Ishikawa (cell line): ENCODE measurements around the gene SIX4.

ENCODE experiments used
- EP300 ChIP-seq: IDR thresholded peaks from 2 replicates; pipeline ENCODE4 v1.6.1; 2012; ENCODE audit warnings: borderline replicate concordance
- MAX ChIP-seq: IDR thresholded peaks from 2 replicates; pipeline ENCODE4 v1.6.1; 2012
- RAD21 ChIP-seq: IDR thresholded peaks from 2 replicates; pipeline ENCODE4 v1.6.1; 2012; ENCODE audit warnings: low read depth
- USF1 ChIP-seq: IDR thresholded peaks from 2 replicates; pipeline ENCODE4 v1.6.1; 2012

GRCh38 chr14:60757567-60758002, 33.4 kb upstream of the SIX4 start:
- TF ChIP-seq USF1: no peak
- TF ChIP-seq RAD21: no peak
- TF ChIP-seq MAX: no peak
- no peak for TF ChIP-seq EP300
